BE2C (cell line): Measurements from ENCODE around the gene PCP4L1. TPM values are rescaled to one million over a fixed set of nuclear protein-coding genes. Genes with fewer than 3 reads are reported as not detected.
A peak's percentile ranks its signal among the peaks of the same experiment; 100 is the strongest.

ENCODE experiments used
- DNase-seq: peaks from one replicate; pipeline ENCODE4 v3.0.0-alpha.2; 2020
- H3K27me3 ChIP-seq: fragments of 250-450 bp; sonication (Bioruptor Pico); 2 replicates; pipeline ENCODE4 v1.5.1; 2020; ENCODE audit warnings: mild to moderate bottlenecking
- H3K36me3 ChIP-seq: fragments of 250-450 bp; sonication (Bioruptor Pico); 2 replicates; pipeline ENCODE4 v1.5.1; 2020; ENCODE audit warnings: mild to moderate bottlenecking
- H3K4me1 ChIP-seq: fragments of 250-450 bp; sonication (Bioruptor Pico); 2 replicates; pipeline ENCODE4 v1.5.1; 2020
- H3K4me3 ChIP-seq: 2 replicates; pipeline ENCODE4 v1.5.1; 2011; ENCODE audit warnings: low read depth, low read length
- H3K9me3 ChIP-seq: fragments of 250-450 bp; sonication (Bioruptor Pico); 2 replicates; pipeline ENCODE4 v1.5.1; 2020
- CTCF ChIP-seq: IDR thresholded peaks from 2 replicates; pipeline ENCODE4 v1.5.1; 2012; ENCODE audit warnings: mild to moderate bottlenecking, low read depth, low read length
- polyA plus RNA-seq: library from polyadenylated mRNA; unstranded; fragments of >200 nt; gene quantifications from one replicate; pipeline ENCODE4 v1.2.1, GENCODE V29; 2012; ENCODE audit warnings: low read depth, missing spikeins; ENCODE audit not compliant: insufficient read length, insufficient read depth

PCP4L1 gene
- polyA plus RNA-seq, result 0.31 TPM

- peak; percentile 66 for DNase-seq
- Histone ChIP-seq H3K9me3 (peaks cover 9% of the 10 kb centered on the region), H3K27me3 (peaks cover 39% of the 10 kb centered on the region), H3K4me3 (peak within 1 kb of the TSS; percentile 52), H3K4me1 (no peaks in the 10 kb centered on the region), H3K36me3 (no peaks in the 10 kb centered on the region)
- TF ChIP-seq CTCF, result no peak
Observed at GRCh38 chr1:161258439-161259344, at the start of gene PCP4L1. TSS of gene PCP4L1 (plus strand) at chr1:161258745. CDS start at chr1:161258975, 230 bp downstream.

GRCh38 chr1:161209790-161210409, 48.6 kb upstream of the PCP4L1 start:
- Histone ChIP-seq H3K27me3 (no peaks in the 10 kb centered on the region), H3K4me3 (no peak overlapping the region), H3K4me1 (no peaks in the 10 kb centered on the region), H3K36me3 (peaks cover 78% of the 10 kb centered on the region), H3K9me3 (no peaks in the 10 kb centered on the region)
- peak; percentile 97 for TF ChIP-seq CTCF
- peak; percentile 90 for DNase-seq

GRCh38 chr1:161214369-161214768, 44.2 kb upstream of the PCP4L1 start:
- DNase-seq, result no peak
- Histone ChIP-seq H3K36me3 (peaks cover 49% of the 10 kb centered on the region), H3K27me3 (no peaks in the 10 kb centered on the region), H3K4me1 (no peaks in the 10 kb centered on the region), H3K4me3 (no peak overlapping the region), H3K9me3 (no peaks in the 10 kb centered on the region)
- TF ChIP-seq CTCF, result no peak

- no peak for DNase-seq
- no peak for TF ChIP-seq CTCF
- H3K4me1 ChIP-seq, result no peaks in the 10 kb centered on the region
- H3K9me3 ChIP-seq, result no peaks in the 10 kb centered on the region
- peaks cover 42% of the 10 kb centered on the region for H3K36me3 ChIP-seq
- H3K4me3 ChIP-seq, result no peak within 1 kb of the TSS
- H3K27me3 ChIP-seq, result no peaks in the 10 kb centered on the region
Observed at GRCh38 chr1:161215076-161215475, 43.5 kb upstream of the PCP4L1 start, which contains the start of gene FCER1G. TSS of gene FCER1G (plus strand) at chr1:161215295. CDS start at chr1:161215322, 27 bp downstream.

GRCh38 chr1:161216945-161217712, 41.4 kb upstream of the PCP4L1 start:
- Histone ChIP-seq H3K4me3 (no peak overlapping the region), H3K27me3 (no peaks in the 10 kb centered on the region), H3K36me3 (peaks cover 22% of the 10 kb centered on the region), H3K4me1 (no peaks in the 10 kb centered on the region), H3K9me3 (no peaks in the 10 kb centered on the region)
- TF ChIP-seq CTCF, result no peak
- no peak for DNase-seq
